GM19351 (cell line): Measurements from ENCODE around the gene ETFBKMT.

Experiments
- ATAC-seq: cut with Tn5 transposase; IDR thresholded peaks from one replicate; pipeline ENCODE4 v1.9.1; 2021; ENCODE audit warnings: mild to moderate bottlenecking, moderate library complexity; ENCODE audit not compliant: unreplicated experiment

ETFBKMT gene

GRCh38 chr12:31659087-31659942 is at the start of gene ETFBKMT:
Gene ETFBKMT, plus strand, starts transcription at chr12:31659688. Its CDS starts 2,266 bp downstream, at chr12:31661954.
- ATAC-seq: peak; percentile 98

- ATAC-seq: no peak
Measured at GRCh38 chr12:31612819-31613218, 46.7 kb upstream of the ETFBKMT start.

- no peak for ATAC-seq
Measured at GRCh38 chr12:31618228-31619025, 41.1 kb upstream of the ETFBKMT start.

- ATAC-seq: no peak
Measured at GRCh38 chr12:31620311-31620710, 39.2 kb upstream of the ETFBKMT start.

- ATAC-seq: no peak
Measured at GRCh38 chr12:31622038-31622437, 37.5 kb upstream of the ETFBKMT start.

- ATAC-seq: no peak
Measured at GRCh38 chr12:31626270-31626995, 33.1 kb upstream of the ETFBKMT start.

GRCh38 chr12:31627456-31628054 is 31.9 kb upstream of the ETFBKMT start:
- no peak for ATAC-seq

- ATAC-seq: no peak
Measured at GRCh38 chr12:31629756-31630732, 29.4 kb upstream of the ETFBKMT start.

GRCh38 chr12:31631023-31631724 is 28.3 kb upstream of the ETFBKMT start:
- ATAC-seq: no peak

GRCh38 chr12:31631809-31632208 is 27.7 kb upstream of the ETFBKMT start:
- ATAC-seq: no peak

- no peak for ATAC-seq
Measured at GRCh38 chr12:31633464-31633863, 26.0 kb upstream of the ETFBKMT start.

GRCh38 chr12:31634620-31635019 is 24.9 kb upstream of the ETFBKMT start:
- no peak for ATAC-seq

- ATAC-seq: no peak
Measured at GRCh38 chr12:31641509-31642090, 17.9 kb upstream of the ETFBKMT start.

- no peak for ATAC-seq
Measured at GRCh38 chr12:31644536-31644935, 15.0 kb upstream of the ETFBKMT start.

- no peak for ATAC-seq
Measured at GRCh38 chr12:31645924-31646323, 13.6 kb upstream of the ETFBKMT start.

- ATAC-seq: no peak
Measured at GRCh38 chr12:31647086-31647491, 12.4 kb upstream of the ETFBKMT start.

GRCh38 chr12:31650918-31651317 is 8.6 kb upstream of the ETFBKMT start:
- ATAC-seq: no peak

- ATAC-seq: no peak
Measured at GRCh38 chr12:31651893-31652521, 7.5 kb upstream of the ETFBKMT start.
